ENCODE results near the gene MVB12A. TPM values are rescaled to one million over a fixed set of nuclear protein-coding genes. Genes with fewer than 3 reads are reported as not detected.

Gene MVB12A
- total RNA-seq, 2 experiments from 2014 or later = 57.3 to 65.1 TPM

DNA sequence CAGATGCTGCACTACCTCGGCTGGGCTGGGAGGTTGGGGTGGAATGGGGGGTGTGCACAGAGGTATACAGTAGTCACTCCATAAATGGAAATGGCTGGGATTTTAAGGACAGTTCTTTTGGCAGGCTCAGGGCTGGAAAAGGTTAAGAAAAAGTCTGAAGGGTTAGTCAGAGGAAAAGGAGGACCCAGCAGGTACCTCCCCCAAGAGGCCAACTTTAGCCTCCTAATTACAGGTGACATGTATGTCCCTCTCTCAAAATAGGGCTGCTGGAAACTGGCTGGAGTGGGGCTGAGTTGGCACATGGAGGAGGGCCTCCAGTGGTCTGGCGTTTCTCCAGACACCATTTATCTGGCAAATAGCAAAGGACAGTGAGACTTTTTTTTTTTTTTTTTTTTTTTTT lies 26.8 kb upstream of the MVB12A start:
- no peak overlapping the region for H3K4me2 ChIP-seq (ENCODE audit: low read length)
- H3K27ac ChIP-seq (ENCODE audit: low read depth, low read length, poor library complexity, severe bottlenecking) = no peak overlapping the region
- no peaks in the 10 kb centered on the region for H4K20me1 ChIP-seq (ENCODE audit: insufficient read depth, low read length)
- TF ChIP-seq CTCF (conservative IDR thresholded peaks at IDR 0.05; ENCODE audit: low read length) (no peak), EZH2phosphoT487 (IDR thresholded peaks at IDR 0.05; ENCODE audit: borderline replicate concordance, low read depth, low read length) (no peak)
- BruUV-seq (replicated peaks) = no TSS peak
- intact Hi-C loops (cut with micrococcal nuclease; ENCODE audit: unreplicated experiment) = no loop called here
- no peaks in the 10 kb centered on the region for H3K9me2 ChIP-seq (ENCODE audit: insufficient read depth, low read length)
- CTCF ChIA-PET (ENCODE audit: unreplicated experiment) = no interaction called here
- no peaks in the 10 kb centered on the region for H3K79me2 ChIP-seq (ENCODE audit: insufficient read depth, low read depth, low read length)
- POLR2A ChIA-PET = interaction anchor here (0.6 kb wide), 1 partner anchor 10 kb away, joined by 3 read pairs; no protein-coding TSS in a partner anchor
- H3K4me1 ChIP-seq (ENCODE audit: insufficient read depth, low read length, poor library complexity, severe bottlenecking) = peaks cover 20% of the 10 kb centered on the region
- peaks cover 21% of the 10 kb centered on the region for H3K36me3 ChIP-seq (ENCODE audit: insufficient read depth, low read length)
- no peak overlapping the region for H3K4me3 ChIP-seq (ENCODE audit: low read depth, low read length, poor library complexity, severe bottlenecking)
- H3K9me3 ChIP-seq (ENCODE audit: low read length) = no peaks in the 10 kb centered on the region
- DNase-seq (ENCODE audit: low spot score) = no peak
- no peak overlapping the region for H2AFZ ChIP-seq (ENCODE audit: low read length)

GRCh38 chr19:17393914-17394313 lies 25.9 kb upstream of the MVB12A start, which contains the start of gene CCDC194:
Gene CCDC194 (minus strand): TSS chr19:17394196. CDS start chr19:17394158, 38 bp downstream.
- ChIA-PET CTCF (ENCODE audit: unreplicated experiment) (no interaction called here), POLR2A (interaction anchor here (0.6 kb wide), 1 partner anchor 11 kb away, joined by 3 read pairs; no protein-coding TSS in a partner anchor)
- intact Hi-C loops (cut with micrococcal nuclease; ENCODE audit: unreplicated experiment) = no loop called here
- peaks cover 20% of the 10 kb centered on the region for H3K4me1 ChIP-seq (ENCODE audit: insufficient read depth, low read length, poor library complexity, severe bottlenecking)
- no peak within 1 kb of the TSS for H3K4me3 ChIP-seq (ENCODE audit: low read depth, low read length, poor library complexity, severe bottlenecking)
- peaks cover 31% of the 10 kb centered on the region for H3K36me3 ChIP-seq (ENCODE audit: insufficient read depth, low read length)
- BruUV-seq (replicated peaks) = no TSS peak
- TF ChIP-seq EZH2phosphoT487 (IDR thresholded peaks at IDR 0.05; ENCODE audit: borderline replicate concordance, low read depth, low read length) (no peak), CTCF (conservative IDR thresholded peaks at IDR 0.05; ENCODE audit: low read length) (no peak)
- H3K9me3 ChIP-seq (ENCODE audit: low read length) = no peaks in the 10 kb centered on the region
- H3K4me2 ChIP-seq (ENCODE audit: low read length) = no peak within 1 kb of the TSS
- H2AFZ ChIP-seq (ENCODE audit: low read length) = no peak within 1 kb of the TSS
- DNase-seq (ENCODE audit: low spot score) = no peak
- H3K9me2 ChIP-seq (ENCODE audit: insufficient read depth, low read length) = no peaks in the 10 kb centered on the region
- no peaks in the 10 kb centered on the region for H3K79me2 ChIP-seq (ENCODE audit: insufficient read depth, low read depth, low read length)
- H3K27ac ChIP-seq (ENCODE audit: low read depth, low read length, poor library complexity, severe bottlenecking) = peak within 1 kb of the TSS; percentile 25
- no peaks in the 10 kb centered on the region for H4K20me1 ChIP-seq (ENCODE audit: insufficient read depth, low read length)

DNA sequence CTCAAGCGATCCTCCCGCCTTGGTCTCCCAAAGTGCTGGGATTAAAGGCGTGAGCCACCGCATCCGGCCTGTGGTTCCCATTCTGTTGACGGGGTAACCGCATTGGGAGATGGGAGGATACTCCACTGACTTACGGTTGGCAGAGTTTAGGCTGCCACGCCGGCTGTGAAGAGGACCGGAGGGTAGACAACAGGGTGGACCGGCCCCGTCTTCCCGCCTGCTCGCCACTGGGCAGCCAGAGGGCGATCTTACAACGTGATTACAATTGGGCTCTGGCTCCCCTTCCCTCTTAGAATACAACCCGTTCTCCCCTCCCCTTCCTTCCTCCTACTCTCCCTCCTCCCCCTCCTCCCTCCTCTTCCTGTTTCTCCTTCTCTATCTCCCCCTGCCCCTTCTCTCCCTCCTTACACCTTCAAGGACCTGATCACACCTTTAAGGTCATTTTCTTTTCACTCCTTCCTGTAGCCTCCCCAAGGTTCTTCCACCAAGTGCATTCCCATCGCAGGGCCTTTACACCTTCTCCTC lies 24.9 kb upstream of the MVB12A start:
- Histone ChIP-seq H3K79me2 (ENCODE audit: insufficient read depth, low read depth, low read length) (no peaks in the 10 kb centered on the region), H3K4me2 (ENCODE audit: low read length) (0 out of 2 replicates have a peak overlapping the region, but pooled peaks have one; percentile 6), H3K36me3 (ENCODE audit: insufficient read depth, low read length) (peaks cover 39% of the 10 kb centered on the region), H4K20me1 (ENCODE audit: insufficient read depth, low read length) (no peaks in the 10 kb centered on the region), H3K27ac (ENCODE audit: low read depth, low read length, poor library complexity, severe bottlenecking) (peak overlapping the region; percentile 25), H3K4me3 (ENCODE audit: low read depth, low read length, poor library complexity, severe bottlenecking) (no peak overlapping the region), H3K9me2 (ENCODE audit: insufficient read depth, low read length) (no peaks in the 10 kb centered on the region), H3K4me1 (ENCODE audit: insufficient read depth, low read length, poor library complexity, severe bottlenecking) (peaks cover 20% of the 10 kb centered on the region), H2AFZ (ENCODE audit: low read length) (no peak overlapping the region), H3K9me3 (ENCODE audit: low read length) (no peaks in the 10 kb centered on the region)
- TF ChIP-seq EZH2phosphoT487 (IDR thresholded peaks at IDR 0.05; ENCODE audit: borderline replicate concordance, low read depth, low read length) = no peak
- TF ChIP-seq CTCF (conservative IDR thresholded peaks at IDR 0.05; ENCODE audit: low read length) = peak; percentile 78
- CTCF ChIA-PET (ENCODE audit: unreplicated experiment) = no interaction called here
- POLR2A ChIA-PET = interaction anchor here (0.6 kb wide), 1 partner anchor 9 kb away, joined by 3 read pairs; no protein-coding TSS in a partner anchor
- peak; percentile 66 for DNase-seq (ENCODE audit: low spot score)
- intact Hi-C loops (cut with micrococcal nuclease; ENCODE audit: unreplicated experiment) = loop anchor here (1.0 kb wide), 1 partner anchor 71 kb away; no protein-coding TSS in a partner anchor
- no TSS peak for BruUV-seq (replicated peaks)
